Raji (cell line): ENCODE measurements around the gene EXOSC7.

ENCODE experiments used
- POLR2A ChIP-seq: IDR thresholded peaks from 2 replicates; pipeline ENCODE4 v1.6.1; 2011; ENCODE audit warnings: low read depth, low read length, control low read depth; ENCODE audit not compliant: insufficient read depth

The EXOSC7 gene

GRCh38 chr3:44981751-44982150 is 5.7 kb downstream of the EXOSC7 start:
- TF ChIP-seq POLR2A = no peak

- no peak for TF ChIP-seq POLR2A
Observed at GRCh38 chr3:44982817-44983216, 6.8 kb downstream of the EXOSC7 start.

- TF ChIP-seq POLR2A = no peak
Observed at GRCh38 chr3:44983484-44983941, 7.5 kb downstream of the EXOSC7 start.

GRCh38 chr3:44984335-44984734 is 8.3 kb downstream of the EXOSC7 start:
- TF ChIP-seq POLR2A = no peak

GRCh38 chr3:44987332-44987731 is 11.3 kb downstream of the EXOSC7 start:
- TF ChIP-seq POLR2A = no peak

GRCh38 chr3:44988073-44988472 is 12.0 kb downstream of the EXOSC7 start:
- TF ChIP-seq POLR2A = no peak

GRCh38 chr3:44989141-44989540 is 13.1 kb downstream of the EXOSC7 start:
- TF ChIP-seq POLR2A = no peak

- no peak for TF ChIP-seq POLR2A
Observed at GRCh38 chr3:44989636-44990373, 13.8 kb downstream of the EXOSC7 start.

GRCh38 chr3:44991326-44991725 is 15.3 kb downstream of the EXOSC7 start:
- TF ChIP-seq POLR2A = no peak

- no peak for TF ChIP-seq POLR2A
Observed at GRCh38 chr3:44992555-44993470, 16.8 kb downstream of the EXOSC7 start.

GRCh38 chr3:44993471-44994205 is 17.6 kb downstream of the EXOSC7 start:
- TF ChIP-seq POLR2A = no peak

GRCh38 chr3:44995142-44995770 is 19.2 kb downstream of the EXOSC7 start:
- no peak for TF ChIP-seq POLR2A

GRCh38 chr3:44996556-44996969 is 20.5 kb downstream of the EXOSC7 start:
- no peak for TF ChIP-seq POLR2A

GRCh38 chr3:44999782-45000181 is 23.7 kb downstream of the EXOSC7 start:
- no peak for TF ChIP-seq POLR2A

- no peak for TF ChIP-seq POLR2A
Observed at GRCh38 chr3:45000823-45001222, 24.8 kb downstream of the EXOSC7 start.

GRCh38 chr3:45001738-45002137 is 25.7 kb downstream of the EXOSC7 start:
- TF ChIP-seq POLR2A = no peak
